ENCODE data around the gene LFNG. TPM values are rescaled to one million over a fixed set of nuclear protein-coding genes. Genes with fewer than 3 reads are reported as not detected.

LFNG gene
- total and polyA plus RNA-seq, 2 of the 13 experiments (the other 11 are each of a cell fraction or from before 2014, with no cell fraction given): 0.44 to 1.5 TPM

DNA sequence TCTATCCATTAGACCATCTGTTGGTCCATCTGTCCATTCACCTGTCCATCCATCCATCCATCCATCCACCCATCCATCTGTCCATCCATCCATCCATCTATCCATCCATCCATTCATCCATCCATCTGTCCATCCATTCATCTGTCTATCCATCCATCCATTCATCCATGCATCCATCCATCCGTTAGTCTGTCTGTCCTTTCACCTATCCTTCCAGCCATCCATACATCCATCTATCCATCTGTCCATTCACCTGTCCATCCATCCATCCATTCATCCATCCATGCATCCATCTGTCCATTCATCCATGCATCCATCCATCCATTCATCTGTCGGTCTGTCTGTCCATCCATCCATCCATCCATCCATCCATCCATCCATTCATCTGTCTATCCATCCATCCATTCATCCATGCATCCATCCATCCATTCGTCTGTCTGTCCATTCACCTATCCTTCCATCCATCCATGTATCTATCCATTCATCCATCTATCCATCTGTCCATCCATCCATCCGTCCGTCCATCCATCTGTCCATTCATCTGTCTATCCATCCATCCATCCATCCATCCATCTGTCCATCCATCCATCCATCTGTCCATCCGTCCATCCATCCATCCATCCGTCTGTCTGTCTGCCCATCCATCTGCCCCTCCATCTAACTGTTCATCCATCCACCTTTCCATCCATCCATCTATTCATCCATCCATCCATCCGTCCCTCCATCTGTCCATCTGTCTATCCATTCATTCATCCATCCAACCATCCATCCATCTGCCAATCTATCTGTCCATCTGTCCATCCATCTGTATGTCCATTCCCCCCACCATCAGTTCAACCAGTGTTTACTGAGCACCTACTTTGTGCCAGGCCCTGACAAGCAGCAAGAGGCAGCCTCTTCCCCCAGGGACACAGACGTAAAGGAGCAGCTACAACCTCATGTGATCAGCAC is 4.8 kb upstream of the LFNG start:
- intact Hi-C loops (cut with micrococcal nuclease; ENCODE audit: unreplicated experiment) (no loop called here), in situ Hi-C loops (cut with HindIII; ENCODE audit: extremely low pct_ligation_motif_present, low pct_unique_long_range_greater_than_20kb) (no loop called here)
- no peak overlapping the region for H3K4me2 ChIP-seq (ENCODE audit: low read depth, low read length)
- TF ChIP-seq ZNF782 (CRISPR knock-in tag; IDR thresholded peaks at IDR 0.05; ENCODE audit: borderline replicate concordance): no peak
- TF ChIP-seq ZNF317 (CRISPR knock-in tag; IDR thresholded peaks at IDR 0.05): no peak
- no peak for TF ChIP-seq POLR2AphosphoS2 (IDR thresholded peaks at IDR 0.05; ENCODE audit: low read depth, low read length)
- no peak for TF ChIP-seq PLRG1 (conservative IDR thresholded peaks at IDR 0.05)
- no peak for TF ChIP-seq CREB1 (IDR thresholded peaks at IDR 0.05)
- no peak for TF ChIP-seq CREB1 (CRISPR knock-in tag; IDR thresholded peaks at IDR 0.05)
- TF ChIP-seq, protein P1, sequence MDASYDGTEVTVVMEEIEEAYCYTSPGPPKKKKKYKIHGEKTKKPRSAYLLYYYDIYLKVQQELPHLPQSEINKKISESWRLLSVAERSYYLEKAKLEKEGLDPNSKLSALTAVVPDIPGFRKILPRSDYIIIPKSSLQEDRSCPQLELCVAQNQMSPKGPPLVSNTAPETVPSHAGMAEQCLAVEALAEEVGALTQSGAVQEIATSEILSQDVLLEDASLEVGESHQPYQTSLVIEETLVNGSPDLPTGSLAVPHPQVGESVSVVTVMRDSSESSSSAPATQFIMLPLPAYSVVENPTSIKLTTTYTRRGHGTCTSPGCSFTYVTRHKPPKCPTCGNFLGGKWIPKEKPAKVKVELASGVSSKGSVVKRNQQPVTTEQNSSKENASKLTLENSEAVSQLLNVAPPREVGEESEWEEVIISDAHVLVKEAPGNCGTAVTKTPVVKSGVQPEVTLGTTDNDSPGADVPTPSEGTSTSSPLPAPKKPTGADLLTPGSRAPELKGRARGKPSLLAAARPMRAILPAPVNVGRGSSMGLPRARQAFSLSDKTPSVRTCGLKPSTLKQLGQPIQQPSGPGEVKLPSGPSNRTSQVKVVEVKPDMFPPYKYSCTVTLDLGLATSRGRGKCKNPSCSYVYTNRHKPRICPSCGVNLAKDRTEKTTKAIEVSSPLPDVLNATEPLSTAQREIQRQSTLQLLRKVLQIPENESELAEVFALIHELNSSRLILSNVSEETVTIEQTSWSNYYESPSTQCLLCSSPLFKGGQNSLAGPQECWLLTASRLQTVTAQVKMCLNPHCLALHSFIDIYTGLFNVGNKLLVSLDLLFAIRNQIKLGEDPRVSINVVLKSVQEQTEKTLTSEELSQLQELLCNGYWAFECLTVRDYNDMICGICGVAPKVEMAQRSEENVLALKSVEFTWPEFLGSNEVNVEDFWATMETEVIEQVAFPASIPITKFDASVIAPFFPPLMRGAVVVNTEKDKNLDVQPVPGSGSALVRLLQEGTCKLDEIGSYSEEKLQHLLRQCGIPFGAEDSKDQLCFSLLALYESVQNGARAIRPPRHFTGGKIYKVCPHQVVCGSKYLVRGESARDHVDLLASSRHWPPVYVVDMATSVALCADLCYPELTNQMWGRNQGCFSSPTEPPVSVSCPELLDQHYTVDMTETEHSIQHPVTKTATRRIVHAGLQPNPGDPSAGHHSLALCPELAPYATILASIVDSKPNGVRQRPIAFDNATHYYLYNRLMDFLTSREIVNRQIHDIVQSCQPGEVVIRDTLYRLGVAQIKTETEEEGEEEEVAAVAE (CRISPR knock-in tag; IDR thresholded peaks at IDR 0.05; ENCODE audit: borderline replicate concordance): no peak
- TF ChIP-seq NFRKB (IDR thresholded peaks at IDR 0.05): no peak
- TF ChIP-seq POLR2AphosphoS5 (IDR thresholded peaks at IDR 0.05; ENCODE audit: low read depth, low read length): no peak
- TF ChIP-seq ZNF160 (CRISPR knock-in tag; IDR thresholded peaks at IDR 0.05): no peak
- peaks cover 70% of the 10 kb centered on the region for H3K4me1 ChIP-seq (ENCODE audit: insufficient read depth, low read length)
- no peak overlapping the region for H3K4me3 ChIP-seq (replicated peaks in 1 of 3; ENCODE audit: insufficient read depth in 1 of 3, low read depth in 2 of 3, low read length in 3 of 3)
- no peak overlapping the region for H2AFZ ChIP-seq (ENCODE audit: low read length)
- no peaks in the 10 kb centered on the region for H4K20me1 ChIP-seq (ENCODE audit: insufficient read depth, low read length)
- BruUV-seq (replicated peaks): no TSS peak
- FAIRE-seq (no peak), DNase-seq (ENCODE audit: low spot score) (no peak), ATAC-seq (no peak)
- no peak overlapping the region for H3K27ac ChIP-seq (ENCODE audit: extremely low read length, insufficient read depth, low read length)
- WGBS (ENCODE audit: low lambda C conversion rate): 42% methylated on average over 9 of the region's 9 CpGs
- H3K36me3 ChIP-seq (replicated peaks in 1 of 2; ENCODE audit: control insufficient read depth in 1 of 2, insufficient read depth in 2 of 2, low read length in 2 of 2): no peaks in the 10 kb centered on the region
- no peak overlapping the region for H3K9ac ChIP-seq (ENCODE audit: insufficient read depth, low read depth, low read length)
- CTCF ChIA-PET (ENCODE audit: low intra/inter-chr PET ratio, low total read pairs): no interaction called here
- POLR2A ChIA-PET: no interaction called here
- peaks cover 6 to 79% of the 10 kb centered on the region in 2 experiments for H3K27me3 ChIP-seq (ENCODE audit: control insufficient read depth in 1 of 2, insufficient read depth in 2 of 2, low read length in 2 of 2)
- H3K9me3 ChIP-seq (ENCODE audit: low read length): no peaks in the 10 kb centered on the region
- H3K79me2 ChIP-seq (ENCODE audit: insufficient read depth, low read length): no peaks in the 10 kb centered on the region

Measured in HepG2 (cell line).